ENCODE data around the gene ATP1B4.

DNA sequence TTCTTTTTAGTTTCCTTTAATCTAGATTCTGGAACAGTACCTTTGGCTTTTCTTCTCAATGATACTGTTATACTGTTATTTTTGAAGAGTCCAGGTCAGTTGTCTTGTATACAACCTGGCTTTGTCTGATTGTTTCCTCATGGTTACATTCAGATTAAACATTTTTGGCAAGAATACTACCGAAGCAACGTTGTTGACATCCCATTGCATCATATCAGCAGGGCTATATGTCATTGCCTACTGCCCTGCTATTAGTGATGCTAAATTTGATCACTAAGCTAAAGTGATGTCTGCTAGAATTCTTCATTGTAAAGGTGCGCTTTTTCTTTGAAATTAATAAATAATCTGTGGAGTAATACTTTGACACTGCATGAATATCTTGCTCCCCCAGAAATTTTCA is 5.8 kb upstream of the ATP1B4 start:
- TF ChIP-seq EZH2phosphoT487 (conservative IDR thresholded peaks at IDR 0.05; ENCODE audit: low read length), result no peak
- no peak for TF ChIP-seq CTCF (IDR thresholded peaks at IDR 0.05; ENCODE audit: insufficient read depth, low read length, poor library complexity, severe bottlenecking)

Measured in SU-DHL-6 (cell line).